GM23338 (cell line): ENCODE data around the gene KDM4C.

Experiments
- EZH2 ChIP-seq: fragments of 200-600 bp; sonication (generic); IDR thresholded peaks from one replicate; pipeline ENCODE4 v1.8.0; 2017; ENCODE audit warnings: antibody characterized with exemption, mild to moderate bottlenecking, low read depth; ENCODE audit not compliant: unreplicated experiment
- EZH2phosphoT487 ChIP-seq: fragments of 200-600 bp; sonication (generic); IDR thresholded peaks from one replicate; pipeline ENCODE4 v1.8.1; 2018; ENCODE audit warnings: antibody characterized with exemption; ENCODE audit not compliant: unreplicated experiment
- JUNB ChIP-seq: IDR thresholded peaks from one replicate; pipeline ENCODE4 v1.6.1; 2016; ENCODE audit warnings: antibody characterized with exemption; ENCODE audit not compliant: unreplicated experiment
- POLR2AphosphoS5 ChIP-seq: IDR thresholded peaks from 2 replicates; pipeline ENCODE4 v1.6.1; 2016; ENCODE audit warnings: antibody characterized with exemption, low read depth
- STAT1 ChIP-seq: IDR thresholded peaks from one replicate; pipeline ENCODE4 v1.6.1; 2016; ENCODE audit warnings: antibody characterized with exemption; ENCODE audit not compliant: unreplicated experiment
- TF ChIP-seq, protein P1 (sequence below), 2 experiments: fragments of 200-600 bp in 1 of 2; sonication (generic) in 1 of 2; conservative IDR thresholded peaks; 2 replicates each; pipeline versions ENCODE4 v1.5.1 to v1.6.1; 2016 to 2017; ENCODE audit warnings: antibody characterized with exemption in 2 of 2, low read depth in 2 of 2, mild to moderate bottlenecking in 2 of 2, moderate library complexity in 1 of 2
- TF ChIP-seq, protein P2 (sequence below): IDR thresholded peaks from one replicate; pipeline ENCODE4 v1.6.1; 2018; ENCODE audit warnings: antibody characterized with exemption; ENCODE audit not compliant: unreplicated experiment

- TF ChIP-seq, protein P1, sequence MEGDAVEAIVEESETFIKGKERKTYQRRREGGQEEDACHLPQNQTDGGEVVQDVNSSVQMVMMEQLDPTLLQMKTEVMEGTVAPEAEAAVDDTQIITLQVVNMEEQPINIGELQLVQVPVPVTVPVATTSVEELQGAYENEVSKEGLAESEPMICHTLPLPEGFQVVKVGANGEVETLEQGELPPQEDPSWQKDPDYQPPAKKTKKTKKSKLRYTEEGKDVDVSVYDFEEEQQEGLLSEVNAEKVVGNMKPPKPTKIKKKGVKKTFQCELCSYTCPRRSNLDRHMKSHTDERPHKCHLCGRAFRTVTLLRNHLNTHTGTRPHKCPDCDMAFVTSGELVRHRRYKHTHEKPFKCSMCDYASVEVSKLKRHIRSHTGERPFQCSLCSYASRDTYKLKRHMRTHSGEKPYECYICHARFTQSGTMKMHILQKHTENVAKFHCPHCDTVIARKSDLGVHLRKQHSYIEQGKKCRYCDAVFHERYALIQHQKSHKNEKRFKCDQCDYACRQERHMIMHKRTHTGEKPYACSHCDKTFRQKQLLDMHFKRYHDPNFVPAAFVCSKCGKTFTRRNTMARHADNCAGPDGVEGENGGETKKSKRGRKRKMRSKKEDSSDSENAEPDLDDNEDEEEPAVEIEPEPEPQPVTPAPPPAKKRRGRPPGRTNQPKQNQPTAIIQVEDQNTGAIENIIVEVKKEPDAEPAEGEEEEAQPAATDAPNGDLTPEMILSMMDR (conservative IDR thresholded peaks at IDR 0.05; ENCODE audit: low read depth in 2 of 2), result no peak
- TF ChIP-seq STAT1 (no peak), EZH2phosphoT487 (no peak), POLR2AphosphoS5 (no peak), JUNB (no peak), EZH2 (no peak)
- TF ChIP-seq, protein P2, sequence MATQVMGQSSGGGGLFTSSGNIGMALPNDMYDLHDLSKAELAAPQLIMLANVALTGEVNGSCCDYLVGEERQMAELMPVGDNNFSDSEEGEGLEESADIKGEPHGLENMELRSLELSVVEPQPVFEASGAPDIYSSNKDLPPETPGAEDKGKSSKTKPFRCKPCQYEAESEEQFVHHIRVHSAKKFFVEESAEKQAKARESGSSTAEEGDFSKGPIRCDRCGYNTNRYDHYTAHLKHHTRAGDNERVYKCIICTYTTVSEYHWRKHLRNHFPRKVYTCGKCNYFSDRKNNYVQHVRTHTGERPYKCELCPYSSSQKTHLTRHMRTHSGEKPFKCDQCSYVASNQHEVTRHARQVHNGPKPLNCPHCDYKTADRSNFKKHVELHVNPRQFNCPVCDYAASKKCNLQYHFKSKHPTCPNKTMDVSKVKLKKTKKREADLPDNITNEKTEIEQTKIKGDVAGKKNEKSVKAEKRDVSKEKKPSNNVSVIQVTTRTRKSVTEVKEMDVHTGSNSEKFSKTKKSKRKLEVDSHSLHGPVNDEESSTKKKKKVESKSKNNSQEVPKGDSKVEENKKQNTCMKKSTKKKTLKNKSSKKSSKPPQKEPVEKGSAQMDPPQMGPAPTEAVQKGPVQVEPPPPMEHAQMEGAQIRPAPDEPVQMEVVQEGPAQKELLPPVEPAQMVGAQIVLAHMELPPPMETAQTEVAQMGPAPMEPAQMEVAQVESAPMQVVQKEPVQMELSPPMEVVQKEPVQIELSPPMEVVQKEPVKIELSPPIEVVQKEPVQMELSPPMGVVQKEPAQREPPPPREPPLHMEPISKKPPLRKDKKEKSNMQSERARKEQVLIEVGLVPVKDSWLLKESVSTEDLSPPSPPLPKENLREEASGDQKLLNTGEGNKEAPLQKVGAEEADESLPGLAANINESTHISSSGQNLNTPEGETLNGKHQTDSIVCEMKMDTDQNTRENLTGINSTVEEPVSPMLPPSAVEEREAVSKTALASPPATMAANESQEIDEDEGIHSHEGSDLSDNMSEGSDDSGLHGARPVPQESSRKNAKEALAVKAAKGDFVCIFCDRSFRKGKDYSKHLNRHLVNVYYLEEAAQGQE, result no peak
Observed at GRCh38 chr9:7129391-7129790, 371.6 kb downstream of the KDM4C start.
